CD4-positive, alpha-beta T cell treated with Interleukin-15 for 1 hour (primary cell): ENCODE results near the gene NCOA3.

Experiments
- DNase-seq: peaks from one replicate; pipeline ENCODE4 v3.0.0-alpha.2; 2020

Gene NCOA3

DNA sequence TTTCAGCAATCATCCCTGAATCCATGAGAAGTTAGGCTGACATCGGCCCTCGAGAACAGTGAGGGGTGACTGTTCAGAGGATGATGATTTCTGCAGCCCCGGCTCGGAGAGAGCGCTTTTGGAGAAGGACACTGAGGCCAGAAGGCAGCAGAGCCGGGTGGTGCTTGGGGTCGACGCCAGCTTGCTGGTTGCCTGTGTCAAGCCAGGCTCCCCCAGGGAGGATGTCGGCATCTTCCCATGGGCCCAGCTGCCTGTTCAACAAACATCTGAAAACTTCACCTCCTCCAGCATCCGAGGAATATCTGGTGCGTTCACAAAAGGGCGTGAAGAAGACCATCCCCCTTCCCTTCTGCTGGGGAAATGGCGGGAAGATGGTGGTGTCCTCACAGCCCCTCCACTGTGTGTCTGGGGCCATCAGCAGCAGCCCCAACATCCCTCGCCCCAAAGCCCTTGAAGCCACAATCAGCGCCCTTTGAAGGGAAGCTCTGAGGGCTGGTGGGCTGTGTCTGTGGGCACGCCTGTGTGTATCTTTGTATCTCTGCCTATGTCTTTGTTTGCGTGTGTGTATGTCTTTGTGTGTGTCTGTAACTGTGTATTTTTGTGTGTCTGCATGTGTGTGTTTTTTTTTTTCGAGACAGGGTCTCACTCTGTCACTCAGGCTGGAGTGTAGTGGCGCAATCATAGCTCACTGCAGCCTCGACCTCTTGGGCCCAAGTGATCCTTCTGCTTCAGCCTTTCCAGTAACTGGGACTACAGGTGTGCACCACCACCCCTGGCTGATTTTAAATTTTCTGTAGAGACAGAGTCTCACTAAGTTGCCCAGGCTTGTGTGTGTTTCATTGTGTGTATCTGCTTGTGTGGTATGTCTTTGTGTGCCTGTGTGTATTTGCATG is 185.7 kb downstream of the NCOA3 start:
- no peak for DNase-seq

DNA sequence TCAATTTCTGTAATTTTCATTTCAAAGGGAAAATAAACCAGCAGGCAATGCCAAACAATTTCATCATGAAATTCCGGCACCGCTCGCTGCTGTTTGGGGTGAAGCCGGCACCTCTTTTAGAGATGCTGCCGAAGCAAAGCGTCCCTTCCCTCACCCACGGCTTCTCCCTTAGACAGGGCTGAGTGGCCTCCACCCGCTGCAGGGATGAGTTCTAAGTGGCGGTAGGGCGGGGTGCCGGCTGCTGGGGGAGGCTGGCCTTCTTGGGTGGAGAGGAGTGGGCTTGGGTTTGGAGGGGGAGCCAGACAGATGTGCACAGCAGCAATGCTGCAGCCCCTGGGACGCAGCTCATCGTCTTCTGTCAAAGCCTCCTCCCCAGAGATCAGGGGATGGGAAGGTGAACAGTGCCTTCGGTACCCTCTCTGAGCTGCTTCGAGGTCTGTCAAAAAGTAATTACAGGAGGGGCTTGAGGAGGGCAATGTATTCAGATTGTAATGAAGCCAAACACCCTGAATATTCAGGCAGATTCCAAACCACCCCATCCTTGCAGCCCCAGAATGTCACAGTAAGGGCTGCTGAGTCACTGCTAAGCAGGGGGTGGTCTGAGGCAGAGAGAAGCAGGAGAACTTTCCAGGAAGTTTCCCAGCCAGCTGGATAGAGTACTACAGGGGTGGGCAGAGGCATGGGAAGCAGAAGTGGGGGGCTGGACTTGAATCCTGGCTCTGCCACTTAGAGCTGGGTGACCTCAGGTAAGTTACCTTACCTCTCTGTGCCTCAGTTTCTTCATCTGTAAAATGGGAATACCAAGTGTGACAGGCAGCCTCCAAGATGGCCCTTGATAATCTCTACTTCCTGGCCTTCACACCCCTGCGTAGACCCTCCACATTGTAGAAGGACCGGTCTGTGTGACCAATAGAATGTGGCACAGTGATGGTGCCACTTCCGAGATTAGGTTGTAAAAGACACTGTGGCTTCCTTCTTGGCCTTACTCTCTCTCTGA is 187.0 kb downstream of the NCOA3 start:
- no peak for DNase-seq

- no peak for DNase-seq
These were observed 188.0 kb downstream of the NCOA3 start for GRCh38 chr20:47689731-47690130.

DNA sequence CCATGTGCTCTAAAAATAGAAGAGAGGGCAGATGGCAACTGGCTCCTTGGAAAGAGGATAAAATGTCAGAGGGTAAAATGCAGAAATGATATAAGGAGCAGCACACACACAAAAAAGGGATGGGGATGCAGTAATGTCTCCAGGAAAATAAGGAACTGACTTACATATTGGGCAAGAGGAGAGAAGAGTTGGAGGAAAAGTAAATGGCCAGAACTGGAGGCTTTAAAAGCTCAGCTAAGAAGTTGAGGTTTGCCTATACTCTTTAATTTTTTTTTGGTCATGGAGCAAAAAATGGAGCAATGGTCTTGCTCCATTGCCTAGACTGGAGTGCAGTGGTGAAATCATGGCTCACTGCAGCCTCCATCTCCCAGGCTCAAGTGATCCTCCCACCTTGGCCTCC is 189.9 kb downstream of the NCOA3 start:
- no peak for DNase-seq

DNA sequence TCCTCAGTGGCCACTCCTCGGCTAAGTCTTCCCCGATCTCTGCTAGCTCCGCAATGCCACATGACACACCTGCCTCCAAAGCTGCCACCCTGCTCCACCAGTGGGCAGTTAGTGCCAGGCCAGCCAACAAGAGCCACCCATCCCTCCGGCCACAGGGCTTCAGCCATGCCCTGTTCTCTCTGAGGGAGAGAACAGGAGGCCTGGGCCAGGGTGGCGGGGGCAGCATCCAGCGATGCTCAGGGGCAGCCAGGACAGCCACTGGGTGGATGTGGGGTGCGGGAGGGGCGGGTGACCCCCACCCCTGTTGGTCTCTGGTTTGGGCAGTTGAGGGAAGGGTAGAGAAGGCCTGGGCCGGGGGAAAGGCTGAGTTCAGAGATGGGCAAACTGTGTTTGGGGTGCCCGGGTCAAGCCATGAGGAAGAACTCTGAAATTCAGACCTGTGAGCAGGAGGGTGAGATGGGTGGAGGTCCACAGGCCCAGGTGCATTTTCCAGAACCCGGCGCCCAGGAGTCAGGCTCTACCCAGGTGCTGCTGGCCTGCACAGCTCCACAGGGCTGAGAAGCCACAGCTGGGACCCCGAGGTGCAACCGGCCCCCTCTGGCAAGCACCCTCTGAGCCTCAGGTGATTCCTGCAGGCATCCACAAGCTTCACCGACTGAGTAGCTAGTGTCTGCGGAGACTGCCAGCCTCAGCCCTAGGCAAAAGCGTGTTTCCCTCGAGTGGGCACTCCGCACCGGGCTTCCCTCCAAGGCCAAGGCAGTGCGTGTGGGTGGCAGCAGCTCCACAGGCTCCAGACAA is 192.5 kb downstream of the NCOA3 start:
- no peak for DNase-seq

GRCh38 chr20:47696856-47697255 is 195.2 kb downstream of the NCOA3 start:
- DNase-seq: no peak

- no peak for DNase-seq
These were observed 196.5 kb downstream of the NCOA3 start for GRCh38 chr20:47698142-47698541.

- DNase-seq: no peak
These were observed 198.1 kb downstream of the NCOA3 start for GRCh38 chr20:47699818-47700217.

DNA sequence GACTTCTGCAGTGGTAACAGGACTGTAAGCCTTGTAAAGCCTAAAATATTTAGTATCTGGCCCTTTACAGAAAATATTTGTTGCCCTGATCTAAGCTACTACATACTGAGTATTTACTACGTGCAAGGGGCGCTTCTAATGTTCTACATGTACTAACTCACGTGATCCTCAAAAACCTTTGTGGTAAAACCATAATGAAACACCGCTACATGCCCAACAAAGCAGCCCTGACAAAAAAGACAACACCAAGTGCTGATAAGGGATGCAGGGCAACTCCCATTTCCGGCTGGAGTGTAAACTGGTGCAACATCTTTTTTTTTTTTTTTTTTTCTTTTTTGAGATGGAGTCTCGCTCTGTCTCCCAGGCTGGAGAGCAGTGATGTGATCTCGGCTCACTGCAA is 198.6 kb downstream of the NCOA3 start:
- no peak for DNase-seq

- DNase-seq: no peak
These were observed 199.9 kb downstream of the NCOA3 start for GRCh38 chr20:47701612-47702011.

DNA sequence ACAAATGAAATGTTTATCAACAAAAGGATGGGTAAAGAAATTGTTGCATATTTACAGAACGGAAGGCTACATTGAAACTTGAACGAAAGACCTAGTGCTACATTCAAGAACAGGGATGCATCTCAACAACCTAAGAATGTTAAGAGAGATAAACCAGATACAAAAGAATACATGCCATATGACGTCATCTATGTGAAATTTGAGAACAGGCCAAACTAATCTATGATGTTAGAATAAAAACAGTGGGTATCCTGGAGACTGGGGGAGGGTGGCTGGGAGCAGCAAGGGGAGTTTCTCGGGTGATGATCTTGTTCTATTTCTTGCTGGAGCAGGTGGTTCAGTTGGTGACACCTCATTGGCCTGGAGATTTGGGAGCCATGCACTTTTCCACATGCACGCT is 202.1 kb downstream of the NCOA3 start:
- DNase-seq: no peak

DNA sequence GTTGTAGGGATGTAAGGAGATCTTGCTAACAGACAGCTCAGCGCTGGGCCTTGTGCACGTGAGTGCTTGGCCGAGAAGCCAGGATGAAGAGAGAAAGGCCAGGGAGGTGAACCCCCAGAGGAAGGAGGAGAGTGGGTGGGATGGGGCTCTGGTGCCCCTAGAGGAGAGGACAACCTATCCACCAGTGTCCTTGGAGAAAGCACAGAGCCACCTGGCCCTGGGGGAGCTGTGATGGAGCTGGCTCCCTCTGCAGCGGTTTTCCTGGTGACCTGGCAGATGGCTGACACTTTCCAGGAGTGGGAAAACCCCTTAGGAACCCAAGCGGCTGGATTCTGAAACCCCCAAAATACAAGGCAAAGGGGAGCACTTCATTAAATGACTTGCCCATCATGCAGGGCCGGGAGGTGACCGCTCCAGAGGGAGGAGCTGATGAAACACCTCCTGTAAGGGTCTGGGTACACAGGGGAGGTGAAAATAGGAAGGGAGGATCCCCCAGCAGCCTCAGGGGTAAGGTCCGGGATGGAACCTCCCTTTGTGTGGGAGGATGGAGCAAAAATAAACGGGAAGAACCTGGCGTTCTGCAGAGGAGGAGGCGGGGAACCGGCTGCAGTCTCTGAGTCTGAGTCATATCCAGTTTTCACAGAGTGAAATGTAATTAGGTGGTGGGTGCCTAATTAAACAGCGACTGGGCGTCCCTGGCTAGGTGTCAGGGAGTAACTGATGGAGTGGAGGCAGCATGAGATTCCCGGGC is 203.2 kb downstream of the NCOA3 start:
- DNase-seq: no peak

DNA sequence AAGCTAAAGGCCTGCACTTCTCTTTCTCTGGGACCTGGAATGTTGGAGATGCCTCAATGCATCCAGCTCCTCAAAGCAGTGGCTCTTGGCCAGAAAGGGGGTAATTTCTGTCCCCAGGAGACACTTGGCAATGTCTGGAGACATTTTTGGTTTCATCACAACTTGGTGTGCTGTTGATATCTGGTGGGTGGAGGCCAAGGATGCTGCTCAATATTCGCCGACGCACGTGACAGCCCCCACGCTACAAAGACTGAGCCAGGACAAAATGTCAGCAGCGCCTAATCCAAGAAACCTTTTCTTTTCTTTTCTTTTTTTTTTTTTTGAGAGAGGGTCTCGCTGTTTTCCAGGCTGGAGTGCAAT is 203.8 kb downstream of the NCOA3 start:
- no peak for DNase-seq

- DNase-seq: no peak
These were observed 204.7 kb downstream of the NCOA3 start for GRCh38 chr20:47706345-47706744.
